Left colon (tissue), 2 donors: ENCODE results near the gene LPAR6. TPM values are rescaled to one million over a fixed set of nuclear protein-coding genes. Genes with fewer than 3 reads are reported as not detected.
A peak's percentile ranks its signal among the peaks of the same experiment; 100 is the strongest.
"Not testable (repeated sequence)": the region's sequence is repeated elsewhere in the genome, so short reads cannot be mapped to it uniquely, and the experiment has no call there.

Source experiments
- ATAC-seq: fragments of 200-7000 bp; cut with Tn5 transposase; one replicate; pipeline ENCODE4 v1.9.1; 2020; ENCODE audit warnings: mild to moderate bottlenecking, moderate library complexity
- DNase-seq, 2 donors: peaks; one replicate each; pipeline ENCODE4 v3.0.0-alpha.2; 2020
- intact Hi-C, 2 donors: fragments of 100-400 bp; cut with DNase I in 1 of 2; cut with micrococcal nuclease in 1 of 2; formaldehyde crosslinking; loops; one replicate each; pipeline versions ENCODE4 v1.11.2 to v1.14.0; 2022; cut with DNase I, micrococcal nuclease
- long read RNA-seq: library from polyadenylated mRNA; unstranded; transcript quantifications from one replicate; pipeline ENCODE4 v2.0.0, GENCODE V29; 2021
- total RNA-seq, 2 donors: library from RNA; stranded (reverse); fragmentation: NEBNext Ultra II Directional; extraction: Animal tissue kit (Norgen Biotek cat#: 25700); gene quantifications; one replicate each; pipeline ENCODE4 v1.2.1, GENCODE V29; 2021
- donor health status: DM: no; HTN: no; CAD: no.
- donor health status: DM: yes; HTN: yes; CAD: no.

LPAR6 gene, protein sequence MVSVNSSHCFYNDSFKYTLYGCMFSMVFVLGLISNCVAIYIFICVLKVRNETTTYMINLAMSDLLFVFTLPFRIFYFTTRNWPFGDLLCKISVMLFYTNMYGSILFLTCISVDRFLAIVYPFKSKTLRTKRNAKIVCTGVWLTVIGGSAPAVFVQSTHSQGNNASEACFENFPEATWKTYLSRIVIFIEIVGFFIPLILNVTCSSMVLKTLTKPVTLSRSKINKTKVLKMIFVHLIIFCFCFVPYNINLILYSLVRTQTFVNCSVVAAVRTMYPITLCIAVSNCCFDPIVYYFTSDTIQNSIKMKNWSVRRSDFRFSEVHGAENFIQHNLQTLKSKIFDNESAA
- total RNA-seq: 10 to 100 TPM in 1 of 2 donors, 1 to 10 TPM in 1; 7.6 to 16.4 TPM
- long read RNA-seq, partial matches to known transcripts: 0 of 15 reads
- long read RNA-seq, other reads (novel, unspliced or antisense): 15 of 15 reads

GRCh38 chr13:48412881-48413351, at the start of gene LPAR6:
Gene LPAR6, minus strand, starts transcription at chr13:48413113. Its CDS starts 690 bp downstream, at chr13:48412423.
- DNase-seq: no peak
- intact Hi-C loops: no loop called here
- peak; percentile 86 for ATAC-seq

GRCh38 chr13:48457578-48458242, 44.8 kb upstream of the LPAR6 start:
- DNase-seq (no peak), ATAC-seq (no peak)
- intact Hi-C loops: no loop called here

DNA sequence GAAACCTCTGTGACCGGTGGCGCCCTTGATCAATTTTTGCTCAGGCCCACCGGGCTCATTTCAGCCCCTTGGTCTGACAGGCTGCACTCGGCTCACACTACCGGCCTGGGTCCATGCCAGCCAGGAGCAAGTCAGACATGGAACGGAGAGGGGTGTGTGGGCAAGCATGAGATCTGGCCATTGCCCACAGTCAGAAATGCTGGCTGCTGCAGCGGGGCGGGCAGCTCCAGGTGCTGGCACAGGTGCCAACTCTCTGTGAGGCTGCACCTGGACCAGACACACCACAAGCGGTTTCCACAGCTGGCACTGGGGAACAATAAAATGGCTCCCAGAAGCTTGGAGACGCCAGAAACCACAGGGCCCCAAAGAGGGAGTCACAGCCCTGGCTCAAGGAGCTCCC, 43.6 kb upstream of the LPAR6 start:
- intact Hi-C loops: no loop called here
- no peak for DNase-seq

DNA sequence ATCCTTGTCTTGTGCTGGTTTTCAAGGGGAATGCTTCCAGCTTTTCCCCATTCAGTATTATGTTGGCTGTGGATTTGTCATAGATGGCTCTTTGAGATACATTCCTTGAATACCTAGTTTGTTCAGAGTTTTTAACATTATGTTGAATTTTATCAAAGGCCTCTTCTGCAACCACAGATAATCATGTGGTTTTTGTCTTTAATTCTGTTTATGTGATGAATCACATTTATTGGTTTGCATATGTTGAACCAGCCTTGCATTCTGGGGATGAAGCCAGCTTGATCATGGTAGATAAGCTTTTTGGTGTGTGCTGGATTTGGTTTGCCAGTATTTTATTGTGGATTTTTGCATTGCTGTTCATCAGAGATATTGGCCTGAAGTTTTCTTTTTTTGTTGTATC, 38.3 kb upstream of the LPAR6 start:
- intact Hi-C loops: not testable (repeated sequence)

More for the DNA sequence above, 43.6 kb upstream of the LPAR6 start:
- ATAC-seq: no peak

DNA sequence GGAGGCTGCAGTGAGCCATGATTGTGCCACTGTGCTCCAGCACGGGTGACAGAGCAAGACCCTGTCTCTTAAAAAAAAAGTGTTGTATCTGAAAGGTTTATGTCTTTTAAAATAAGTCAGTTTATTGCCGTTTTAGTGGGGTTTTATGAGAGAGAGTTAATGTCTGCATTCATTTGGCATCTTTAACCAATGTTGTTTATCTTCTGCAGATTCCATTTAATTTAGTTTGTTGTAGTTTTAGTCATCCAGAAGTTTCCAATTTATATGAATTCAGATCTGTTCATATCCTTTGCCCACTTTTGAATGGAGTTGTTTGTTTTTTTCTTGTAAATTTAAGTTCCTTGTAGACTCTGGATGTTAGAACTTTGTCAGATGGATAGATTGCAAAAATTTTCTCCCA, 36.7 kb upstream of the LPAR6 start:
- intact Hi-C loops: no loop called here
- ATAC-seq (no peak), DNase-seq (no peak)

More for the DNA sequence above, 38.3 kb upstream of the LPAR6 start:
- not testable (repeated sequence) for DNase-seq, ATAC-seq

DNA sequence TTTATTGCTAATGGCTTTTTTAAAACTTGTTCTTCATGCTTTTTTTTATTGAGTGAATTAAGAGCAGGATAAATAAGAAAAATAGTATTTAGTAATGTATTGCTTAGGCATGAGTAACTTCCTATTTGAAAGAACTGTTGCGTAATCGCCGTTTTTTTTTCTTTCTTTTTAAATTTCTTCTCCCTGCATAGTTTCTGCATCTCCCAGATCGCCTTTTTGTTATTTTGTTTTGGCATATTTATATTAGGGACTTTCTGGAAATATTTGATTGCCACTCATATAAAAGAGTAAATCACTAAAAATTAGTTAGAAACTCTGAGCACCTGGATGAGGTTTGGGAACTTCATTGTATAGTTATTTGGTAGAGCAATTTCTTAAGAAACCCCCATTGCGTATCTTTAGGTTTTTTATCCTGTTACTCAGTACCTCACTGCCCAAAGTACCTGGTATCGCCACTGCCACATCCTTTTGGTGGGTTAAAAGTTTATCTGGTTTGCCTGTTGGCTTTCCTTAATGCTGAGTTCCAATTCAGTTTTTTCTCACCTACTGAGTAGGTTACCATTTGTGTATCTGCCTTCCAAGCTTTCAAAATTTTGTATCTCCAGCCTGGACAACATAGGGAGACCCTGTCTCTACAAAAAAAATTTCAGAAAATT, 36.2 kb upstream of the LPAR6 start:
- intact Hi-C loops: no loop called here
- no peak for DNase-seq
- no peak for ATAC-seq

DNA sequence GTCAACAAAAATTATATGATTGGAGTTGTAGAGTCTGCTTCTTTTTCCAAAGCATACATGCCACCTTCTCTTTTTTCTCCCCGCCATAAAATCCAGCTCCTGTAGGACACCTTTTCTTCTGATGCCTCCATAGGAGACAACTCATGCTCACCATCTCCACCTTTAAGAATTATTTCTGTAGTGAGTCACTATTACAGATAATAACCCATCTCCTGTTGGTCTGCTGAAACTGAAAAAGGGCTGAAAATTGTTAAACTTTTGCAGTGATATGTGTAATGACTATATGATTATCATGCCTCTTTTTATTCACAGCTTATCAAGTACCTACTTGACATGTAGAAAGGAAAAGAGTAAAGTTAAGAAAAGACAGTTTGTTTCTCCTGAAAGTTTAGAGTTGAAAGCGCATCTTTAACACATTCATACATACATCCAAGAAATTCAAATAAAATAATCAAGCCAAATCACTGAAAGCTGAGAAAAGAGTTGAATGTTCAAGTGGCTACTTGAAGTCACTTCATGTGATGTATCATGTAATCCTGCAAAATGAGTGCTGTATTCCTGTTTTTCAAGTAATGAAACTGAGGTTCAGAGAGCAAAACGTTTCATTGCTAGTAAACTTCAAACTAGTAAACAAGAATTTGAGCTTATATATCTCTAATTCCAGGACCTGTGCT, 35.5 kb upstream of the LPAR6 start:
- ATAC-seq (no peak), DNase-seq (no peak)
- intact Hi-C loops: no loop called here

DNA sequence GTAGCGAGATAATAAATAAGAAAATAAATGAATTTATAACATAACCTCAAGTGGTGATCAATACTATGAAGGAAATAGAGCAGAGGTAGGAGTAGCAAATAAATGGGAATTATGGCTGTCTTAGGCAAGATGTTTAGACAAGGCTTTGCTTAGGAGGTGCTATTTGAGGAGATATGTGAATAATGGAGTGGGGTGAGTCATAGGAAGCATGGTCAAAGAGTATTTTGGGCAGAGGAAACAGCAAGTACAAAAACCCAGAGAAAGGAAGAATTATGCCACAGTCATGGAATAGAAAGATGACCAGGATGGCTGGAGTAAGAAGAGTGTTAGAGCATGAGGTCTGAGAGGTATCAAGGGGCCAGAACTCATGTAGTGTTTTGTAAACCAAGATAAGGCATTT, 33.6 kb upstream of the LPAR6 start:
- intact Hi-C loops: no loop called here
- ATAC-seq: no peak
- DNase-seq: no peak

DNA sequence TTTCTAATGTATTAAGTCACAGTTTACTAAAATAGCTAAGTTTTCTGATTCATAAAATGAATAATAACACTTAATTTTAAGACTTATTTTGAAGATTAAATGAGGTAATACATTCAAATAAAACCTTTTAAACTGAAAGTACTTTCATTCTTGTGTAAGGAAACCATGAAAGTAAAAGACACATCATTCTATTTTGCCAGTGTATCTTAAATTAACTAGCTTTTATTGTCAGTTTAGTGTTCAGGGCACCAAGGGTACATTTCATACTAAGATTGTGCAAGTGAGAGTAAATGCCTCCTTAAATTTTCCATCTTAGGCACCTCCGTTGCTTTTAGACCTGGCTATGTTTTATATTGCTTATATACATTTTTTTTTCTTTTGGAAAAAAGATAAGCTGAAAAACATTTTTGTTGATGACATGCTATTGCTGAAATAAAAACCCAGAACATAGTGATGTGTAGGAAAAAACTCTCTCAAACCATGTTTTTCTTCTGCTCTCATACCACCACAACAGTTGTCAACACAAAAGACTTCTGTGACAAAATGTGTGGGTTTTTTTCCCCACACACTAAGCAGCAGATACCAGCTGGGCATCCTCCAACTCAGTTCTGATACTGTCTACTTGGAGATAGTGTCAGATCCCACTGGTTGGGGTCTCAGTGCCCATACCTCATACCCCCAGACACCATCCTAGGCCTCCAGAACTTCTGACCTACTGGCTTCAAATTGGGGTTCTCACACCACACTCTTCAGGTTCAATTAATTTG, 30.7 kb upstream of the LPAR6 start:
- intact Hi-C loops: no loop called here
- ATAC-seq (no peak), DNase-seq (no peak)

GRCh38 chr13:48437371-48437770, 24.5 kb upstream of the LPAR6 start:
- ATAC-seq: no peak

DNA sequence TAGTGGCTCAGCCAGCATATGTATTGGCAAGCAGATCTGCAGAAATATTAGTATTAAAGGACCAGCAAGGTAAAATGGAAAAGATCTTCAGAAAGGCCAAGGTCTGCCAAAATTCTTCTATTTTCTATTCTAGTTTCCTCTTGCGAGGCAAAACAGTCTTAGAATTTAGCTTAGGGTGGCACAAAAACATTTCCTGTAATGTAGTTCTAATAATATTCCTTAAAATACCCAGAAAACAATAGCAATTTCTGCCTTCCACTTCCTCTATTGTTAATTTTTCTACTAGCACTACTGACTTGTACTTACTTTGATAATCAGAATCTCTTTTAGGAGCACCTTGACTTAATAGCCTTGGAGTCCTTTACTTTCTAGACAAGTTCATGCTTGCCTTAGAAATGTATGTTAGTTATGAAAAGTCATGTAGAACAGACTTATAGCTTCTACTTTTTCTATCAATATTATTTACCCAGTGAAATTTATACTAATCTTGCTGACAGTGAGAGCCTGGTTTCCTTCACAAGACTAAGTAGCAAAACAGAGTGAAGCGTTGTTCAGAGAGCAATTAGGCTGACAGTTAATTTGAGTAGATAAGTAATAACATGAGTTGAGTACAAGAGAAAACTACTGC, 23.9 kb upstream of the LPAR6 start:
- no peak for DNase-seq
- intact Hi-C loops: no loop called here
- no peak for ATAC-seq

More at GRCh38 chr13:48437371-48437770, 24.5 kb upstream of the LPAR6 start:
- intact Hi-C loops: no loop called here
- peak in 1 of 2 donors; percentile 23 for DNase-seq

DNA sequence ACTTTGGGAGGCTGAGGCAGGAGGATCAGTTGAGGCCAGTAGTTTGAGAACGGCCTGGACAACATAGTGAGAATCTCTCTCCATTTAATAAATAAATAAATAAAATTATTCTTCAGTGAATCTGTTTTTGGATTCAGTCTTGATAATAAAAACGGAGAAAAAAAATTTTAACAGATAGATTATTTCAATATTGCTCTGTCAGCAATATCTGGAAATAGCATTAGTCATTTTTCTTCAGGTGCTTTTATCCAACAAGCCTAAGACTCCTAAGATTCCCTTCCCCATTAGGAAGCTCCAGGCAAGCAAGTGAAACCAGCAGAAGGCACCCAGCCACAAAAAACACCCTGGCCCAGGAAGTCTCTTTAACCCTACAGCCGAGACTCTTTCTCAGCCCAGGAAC, 21.3 kb upstream of the LPAR6 start:
- intact Hi-C loops: no loop called here
- no peak for ATAC-seq
- no peak for DNase-seq

DNA sequence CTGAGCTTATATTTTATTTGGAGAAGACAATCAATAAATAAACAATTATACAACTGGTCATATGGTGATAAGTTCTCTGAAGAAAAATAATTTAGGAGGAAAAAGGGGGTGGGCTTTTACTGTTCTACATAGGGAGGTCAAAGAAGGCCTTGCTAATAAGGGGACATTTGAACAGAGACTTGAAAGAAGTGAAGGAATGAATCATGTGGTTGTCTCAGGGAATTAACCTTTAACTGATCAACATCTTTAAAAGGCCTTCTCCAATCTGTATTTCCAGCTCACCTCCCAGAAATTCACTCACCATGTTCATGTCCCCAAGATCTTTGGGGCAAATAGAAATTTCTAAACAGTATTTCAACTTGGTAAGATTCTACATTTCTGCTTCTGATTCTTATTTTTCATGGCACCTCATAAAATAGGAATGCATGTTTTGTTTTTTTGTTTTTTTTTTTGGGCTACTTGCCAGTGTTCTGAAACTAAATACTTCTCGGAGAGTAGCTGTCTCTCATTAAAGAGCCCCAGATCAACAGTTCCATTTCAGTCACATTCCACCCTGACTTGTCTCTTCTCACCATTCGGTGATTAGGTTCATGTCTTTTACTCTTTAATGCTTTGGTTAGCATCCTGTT, 19.2 kb upstream of the LPAR6 start:
- intact Hi-C loops: no loop called here
- ATAC-seq (no peak), DNase-seq (no peak)

GRCh38 chr13:48431431-48431830, 18.5 kb upstream of the LPAR6 start:
- intact Hi-C loops: no loop called here
- DNase-seq: no peak
- ATAC-seq: no peak

DNA sequence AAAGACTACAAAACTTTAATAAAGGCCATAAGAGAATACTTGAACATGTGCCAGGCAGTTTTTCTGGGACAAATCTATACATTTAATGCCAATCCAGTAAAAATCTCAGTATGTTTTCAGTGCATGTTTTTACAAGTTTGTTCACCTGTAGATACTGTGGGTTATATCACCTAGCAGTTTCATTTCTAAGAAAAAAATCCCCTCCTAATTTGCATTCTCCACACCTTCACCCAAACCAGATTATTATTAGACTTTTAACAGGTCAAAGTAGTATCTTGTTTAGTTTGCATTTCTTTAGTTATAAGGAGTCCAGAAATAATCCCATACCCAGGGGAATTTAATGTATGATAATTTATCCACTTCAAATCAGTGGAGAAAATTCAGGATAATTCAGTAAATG, 17.0 kb upstream of the LPAR6 start:
- intact Hi-C loops: no loop called here
- ATAC-seq: no peak
- DNase-seq: no peak

GRCh38 chr13:48429036-48429435, 16.1 kb upstream of the LPAR6 start:
- DNase-seq (no peak), ATAC-seq (no peak)
- intact Hi-C loops: no loop called here

GRCh38 chr13:48426755-48427298, 13.9 kb upstream of the LPAR6 start:
- intact Hi-C loops, ATAC-seq, DNase-seq: not testable (repeated sequence)
